ENCODE results near the gene ADISSP. TPM values are rescaled to one million over a fixed set of nuclear protein-coding genes. Genes with fewer than 3 reads are reported as not detected.

The ADISSP gene
- total and polyA plus RNA-seq, 9 of the 15 experiments (the other 6 are each of a cell fraction or from before 2014, with no cell fraction given): 1.4 to 70.6 (median 23.4) TPM

GRCh38 chr20:3763671-3764601 is 3.6 kb downstream of the ADISSP start:
- CTCF ChIA-PET (ENCODE audit: low intra/inter-chr PET ratio): no interaction called here
- Histone ChIP-seq H3K9ac (ENCODE audit: insufficient read depth in 1 of 2, low read depth in 2 of 2, low read length in 2 of 2) (peak overlapping the region in 1 of 2 experiments; percentile 10; a peak in 2 of 4 replicates), H3K9me1 (ENCODE audit: control insufficient read depth, insufficient read depth, low read length) (no peaks in the 10 kb centered on the region)

More at GRCh38 chr20:3763671-3764601, 3.6 kb downstream of the ADISSP start:
- Histone ChIP-seq H3K4me2 (ENCODE audit: insufficient read depth, low read length) (no peak overlapping the region), H3K4me1 (replicated peaks in 1 of 2; ENCODE audit: control insufficient read depth in 2 of 2, insufficient read depth in 2 of 2, low read length in 2 of 2) (peaks cover 7 to 50% of the 10 kb centered on the region in 2 experiments; a peak in 3 of 5 replicates), H3K27ac (ENCODE audit: extremely low read depth, low read depth, low read length) (no peak overlapping the region), H3K9me3 (replicated peaks; ENCODE audit: control insufficient read depth, insufficient read depth, low read depth, low read length) (no peaks in the 10 kb centered on the region), H3K79me2 (ENCODE audit: control insufficient read depth, insufficient read depth, low read length) (peaks cover 27% of the 10 kb centered on the region), H3K27me3 (ENCODE audit: control insufficient read depth in 2 of 2, insufficient read depth in 2 of 2, low read length in 2 of 2) (no peaks in the 10 kb centered on the region), H3K36me3 (ENCODE audit: control insufficient read depth, insufficient read depth, low read length) (peaks cover 32% of the 10 kb centered on the region; the same call in 2 of the 3 replicates), H3K4me3 (no peak overlapping the region), H2AFZ (ENCODE audit: low read depth, low read length) (no peak overlapping the region), H4K20me1 (replicated peaks; ENCODE audit: control insufficient read depth, insufficient read depth, low read length) (no peaks in the 10 kb centered on the region)
- 94% methylated on average over 6 of the region's 8 CpGs for WGBS (ENCODE audit: insufficient coverage, low coverage, missing lambda C conversion rate)
- DNase-seq (ENCODE audit: extremely low read depth in 1 of 4, low spot score in 3 of 4) (no peak), ATAC-seq (no peak), FAIRE-seq (no peak)
- intact Hi-C loops (cut with micrococcal nuclease): no loop called here
- BruUV-seq (replicated peaks): no TSS peak
- no peak for TF ChIP-seq ZNF445 (CRISPR knock-in tag; IDR thresholded peaks at IDR 0.05; ENCODE audit: low read depth)
- TF ChIP-seq ZBTB43 (CRISPR knock-in tag; IDR thresholded peaks at IDR 0.05): no peak
- TF ChIP-seq HDGF (IDR thresholded peaks at IDR 0.05): no peak
- TF ChIP-seq FOXA3 (CRISPR knock-in tag; conservative IDR thresholded peaks at IDR 0.05 in 1 of 2, IDR thresholded peaks at IDR 0.05 in 1 of 2): no peak
- TF ChIP-seq MED1 (CRISPR knock-in tag; IDR thresholded peaks at IDR 0.05; ENCODE audit: borderline replicate concordance): no peak
- no peak for TF ChIP-seq DACH1 (IDR thresholded peaks at IDR 0.05; ENCODE audit: partially characterized antibody)
- no peak for TF ChIP-seq SUPT5H (IDR thresholded peaks at IDR 0.05)
- no peak for TF ChIP-seq JUN (IDR thresholded peaks at IDR 0.05; ENCODE audit: borderline replicate concordance, low read depth, low read length)
- no peak for TF ChIP-seq JUN (CRISPR knock-in tag; IDR thresholded peaks at IDR 0.05; ENCODE audit: borderline replicate concordance)
- no peak for TF ChIP-seq SMAD2 (IDR thresholded peaks at IDR 0.05; ENCODE audit: low read depth, low read length)
- TF ChIP-seq GATAD2B (IDR thresholded peaks at IDR 0.05; ENCODE audit: borderline replicate concordance): no peak
- no peak for TF ChIP-seq HNRNPLL (IDR thresholded peaks at IDR 0.05; ENCODE audit: low read depth, low read length, poor library complexity, severe bottlenecking)
- in situ Hi-C loops (cut with MboI): no loop called here
- POLR2A ChIA-PET: interaction anchor here (0.5 kb wide), 2 partner anchors 52 to 309 kb away, joined by 3 read pairs; no protein-coding TSS in a partner anchor

Data from K562 (cell line).